ENCODE data around the gene MICALL1.

The MICALL1 gene

GRCh38 chr22:37983860-37984791, 78.0 kb downstream of the MICALL1 start, which contains the start of gene SOX10:
TSS of gene SOX10 (minus strand) at chr22:37984555. CDS start at chr22:37983784, 771 bp downstream.
- DNase-seq (ENCODE audit: low spot score), result no peak

DNA sequence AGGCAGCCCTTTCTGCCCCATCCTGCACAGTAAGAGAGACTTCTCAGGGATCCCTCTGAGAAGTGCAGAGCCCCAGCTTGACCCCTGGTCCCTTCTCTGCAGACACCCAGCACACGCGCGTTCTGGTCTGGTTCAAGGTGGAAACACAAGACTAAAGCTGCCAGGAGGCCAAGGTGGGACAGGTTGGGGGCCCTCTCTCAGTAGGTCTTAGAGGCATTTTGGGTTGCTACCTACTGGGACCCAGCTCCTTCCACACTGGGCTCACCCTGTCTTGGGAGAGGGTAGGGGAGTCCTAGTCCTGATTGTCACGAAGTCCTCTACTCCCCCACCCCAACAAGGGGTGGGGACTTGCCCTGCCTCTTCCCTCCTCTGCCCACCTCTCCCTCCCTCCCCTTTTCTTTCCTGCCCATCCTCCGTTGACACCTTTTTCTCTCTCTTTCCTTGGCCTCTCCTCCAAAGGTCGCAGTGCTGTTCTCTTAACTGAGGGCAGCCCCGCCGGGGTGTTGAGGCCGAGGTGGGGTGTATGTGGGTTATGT, 79.0 kb downstream of the MICALL1 start:
- DNase-seq (ENCODE audit: low spot score), result no peak

DNA sequence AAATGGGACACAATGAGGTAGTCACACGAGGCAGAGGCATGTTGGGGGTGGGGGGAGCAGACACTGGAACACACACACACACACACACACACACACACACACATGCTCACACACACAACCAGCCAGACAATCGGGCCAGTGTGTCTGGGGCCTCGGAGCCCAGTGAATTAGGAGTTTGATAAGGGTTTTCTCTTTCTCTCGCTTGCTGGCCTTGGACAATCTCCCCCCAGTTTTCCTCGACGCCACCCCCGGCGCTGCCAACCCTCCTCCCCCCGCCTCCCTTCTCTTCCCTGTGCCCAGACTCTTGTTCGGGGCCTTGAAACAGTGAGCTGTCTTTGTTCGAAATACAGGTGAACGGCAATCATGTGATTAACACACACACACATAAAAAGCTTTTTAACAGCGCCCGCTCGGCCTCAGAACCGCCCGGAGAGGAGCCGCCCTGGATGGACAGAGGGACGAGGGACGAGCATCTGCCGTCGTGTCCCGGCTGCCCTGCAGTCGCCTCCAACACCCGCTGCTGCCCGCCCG, 79.7 kb downstream of the MICALL1 start:
- no peak for DNase-seq (ENCODE audit: low spot score)

DNA sequence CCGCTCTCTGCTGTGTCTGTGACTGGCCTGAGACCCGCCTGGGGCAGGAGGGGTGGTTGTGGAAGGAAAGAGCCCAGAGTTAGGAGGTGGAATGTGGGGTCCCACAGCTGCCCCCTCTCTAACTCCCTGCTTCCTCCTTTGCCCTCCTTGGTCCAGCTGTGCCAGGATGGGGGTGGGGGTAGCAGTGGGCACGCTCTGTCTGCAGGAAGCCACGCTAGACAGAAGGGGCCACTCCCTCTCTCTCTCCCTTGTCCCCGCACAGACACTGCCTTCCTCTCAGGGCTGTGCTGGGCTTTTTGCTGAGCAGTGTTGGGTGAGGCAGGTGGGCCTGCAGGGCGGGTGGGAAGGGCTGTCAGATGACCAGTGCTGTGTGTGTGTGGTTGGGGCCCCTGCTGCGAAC, 80.3 kb downstream of the MICALL1 start:
- DNase-seq (ENCODE audit: low spot score), result no peak

GRCh38 chr22:37989146-37990045, 83.3 kb downstream of the MICALL1 start:
- no peak for DNase-seq (ENCODE audit: low spot score)

- no peak for DNase-seq (ENCODE audit: low spot score)
Observed at GRCh38 chr22:37990301-37990700, 84.2 kb downstream of the MICALL1 start.

GRCh38 chr22:37990862-37991261, 84.8 kb downstream of the MICALL1 start:
- no peak for DNase-seq (ENCODE audit: low spot score)

GRCh38 chr22:37991731-37992442, 85.8 kb downstream of the MICALL1 start:
- no peak for DNase-seq (ENCODE audit: low spot score)

All from kidney capillary endothelial cell (primary cell).